ENCODE measurements around the gene FBXL16.

GRCh38 chr16:729768-730665, 24.4 kb upstream of the FBXL16 start:
- TF ChIP-seq, protein P1, sequence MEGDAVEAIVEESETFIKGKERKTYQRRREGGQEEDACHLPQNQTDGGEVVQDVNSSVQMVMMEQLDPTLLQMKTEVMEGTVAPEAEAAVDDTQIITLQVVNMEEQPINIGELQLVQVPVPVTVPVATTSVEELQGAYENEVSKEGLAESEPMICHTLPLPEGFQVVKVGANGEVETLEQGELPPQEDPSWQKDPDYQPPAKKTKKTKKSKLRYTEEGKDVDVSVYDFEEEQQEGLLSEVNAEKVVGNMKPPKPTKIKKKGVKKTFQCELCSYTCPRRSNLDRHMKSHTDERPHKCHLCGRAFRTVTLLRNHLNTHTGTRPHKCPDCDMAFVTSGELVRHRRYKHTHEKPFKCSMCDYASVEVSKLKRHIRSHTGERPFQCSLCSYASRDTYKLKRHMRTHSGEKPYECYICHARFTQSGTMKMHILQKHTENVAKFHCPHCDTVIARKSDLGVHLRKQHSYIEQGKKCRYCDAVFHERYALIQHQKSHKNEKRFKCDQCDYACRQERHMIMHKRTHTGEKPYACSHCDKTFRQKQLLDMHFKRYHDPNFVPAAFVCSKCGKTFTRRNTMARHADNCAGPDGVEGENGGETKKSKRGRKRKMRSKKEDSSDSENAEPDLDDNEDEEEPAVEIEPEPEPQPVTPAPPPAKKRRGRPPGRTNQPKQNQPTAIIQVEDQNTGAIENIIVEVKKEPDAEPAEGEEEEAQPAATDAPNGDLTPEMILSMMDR (IDR thresholded peaks at IDR 0.05; ENCODE audit: low read depth, low read length, poor library complexity, severe bottlenecking), result no peak
- TF ChIP-seq EZH2phosphoT487 (IDR thresholded peaks at IDR 0.05; ENCODE audit: borderline replicate concordance, low read length), result no peak
